ENCODE results near the gene TMC3. TPM values are rescaled to one million over a fixed set of nuclear protein-coding genes. Genes with fewer than 3 reads are reported as not detected.

TMC3 gene
- total and polyA plus RNA-seq, 10 of the 15 experiments (the other 5 are each of a cell fraction or from before 2014, with no cell fraction given) = 0.03 to 0.04 (median 0.04) TPM; not detected in 7

DNA sequence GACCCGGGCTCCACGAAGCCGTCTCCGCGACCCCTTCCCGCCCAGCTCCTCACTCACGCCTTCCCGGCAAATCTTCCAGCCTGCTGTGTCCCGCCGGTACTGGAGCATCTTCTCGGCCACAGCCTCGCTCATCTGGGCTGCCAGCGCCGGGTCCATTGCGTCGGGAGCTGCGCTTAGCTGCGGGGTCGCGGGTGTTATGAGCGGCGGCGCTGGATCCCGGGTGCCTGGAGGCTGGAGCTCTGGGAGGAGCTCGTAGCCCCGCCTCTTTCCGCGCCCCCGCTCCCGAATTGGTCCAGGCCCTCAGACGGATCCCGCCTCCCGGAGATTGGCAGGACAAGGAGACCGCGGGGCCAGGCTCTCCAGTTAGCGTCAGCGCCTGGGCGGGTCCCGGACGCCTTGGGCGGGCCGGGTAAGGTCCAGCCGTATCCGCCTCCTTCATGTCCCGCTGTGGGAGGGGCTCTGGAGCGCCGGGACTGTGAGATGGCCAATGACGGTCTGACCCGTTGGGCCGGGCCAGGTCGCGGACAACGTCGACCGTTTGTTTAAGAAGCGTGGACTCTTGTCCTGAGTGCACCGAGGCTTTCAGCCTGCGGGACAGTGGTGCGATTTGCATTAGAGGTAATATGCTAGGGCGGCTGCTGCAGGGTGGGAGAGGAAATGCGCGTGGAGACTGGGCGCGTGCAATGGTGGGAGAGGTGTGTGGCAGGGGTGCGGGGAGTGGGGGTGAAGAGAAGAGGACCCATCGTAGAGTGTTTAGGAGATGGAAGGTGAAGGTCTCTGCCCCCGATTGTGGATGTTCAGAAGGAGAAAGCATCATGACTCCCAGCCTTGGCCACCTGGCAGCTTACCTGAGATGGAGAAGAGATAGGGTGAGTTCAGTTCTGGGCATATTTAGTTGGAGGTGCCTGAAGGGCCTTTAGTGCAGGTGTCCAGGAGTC lies 49.8 kb downstream of the TMC3 start, which contains the start of gene STARD5 (continued):
- TF ChIP-seq, protein P1, sequence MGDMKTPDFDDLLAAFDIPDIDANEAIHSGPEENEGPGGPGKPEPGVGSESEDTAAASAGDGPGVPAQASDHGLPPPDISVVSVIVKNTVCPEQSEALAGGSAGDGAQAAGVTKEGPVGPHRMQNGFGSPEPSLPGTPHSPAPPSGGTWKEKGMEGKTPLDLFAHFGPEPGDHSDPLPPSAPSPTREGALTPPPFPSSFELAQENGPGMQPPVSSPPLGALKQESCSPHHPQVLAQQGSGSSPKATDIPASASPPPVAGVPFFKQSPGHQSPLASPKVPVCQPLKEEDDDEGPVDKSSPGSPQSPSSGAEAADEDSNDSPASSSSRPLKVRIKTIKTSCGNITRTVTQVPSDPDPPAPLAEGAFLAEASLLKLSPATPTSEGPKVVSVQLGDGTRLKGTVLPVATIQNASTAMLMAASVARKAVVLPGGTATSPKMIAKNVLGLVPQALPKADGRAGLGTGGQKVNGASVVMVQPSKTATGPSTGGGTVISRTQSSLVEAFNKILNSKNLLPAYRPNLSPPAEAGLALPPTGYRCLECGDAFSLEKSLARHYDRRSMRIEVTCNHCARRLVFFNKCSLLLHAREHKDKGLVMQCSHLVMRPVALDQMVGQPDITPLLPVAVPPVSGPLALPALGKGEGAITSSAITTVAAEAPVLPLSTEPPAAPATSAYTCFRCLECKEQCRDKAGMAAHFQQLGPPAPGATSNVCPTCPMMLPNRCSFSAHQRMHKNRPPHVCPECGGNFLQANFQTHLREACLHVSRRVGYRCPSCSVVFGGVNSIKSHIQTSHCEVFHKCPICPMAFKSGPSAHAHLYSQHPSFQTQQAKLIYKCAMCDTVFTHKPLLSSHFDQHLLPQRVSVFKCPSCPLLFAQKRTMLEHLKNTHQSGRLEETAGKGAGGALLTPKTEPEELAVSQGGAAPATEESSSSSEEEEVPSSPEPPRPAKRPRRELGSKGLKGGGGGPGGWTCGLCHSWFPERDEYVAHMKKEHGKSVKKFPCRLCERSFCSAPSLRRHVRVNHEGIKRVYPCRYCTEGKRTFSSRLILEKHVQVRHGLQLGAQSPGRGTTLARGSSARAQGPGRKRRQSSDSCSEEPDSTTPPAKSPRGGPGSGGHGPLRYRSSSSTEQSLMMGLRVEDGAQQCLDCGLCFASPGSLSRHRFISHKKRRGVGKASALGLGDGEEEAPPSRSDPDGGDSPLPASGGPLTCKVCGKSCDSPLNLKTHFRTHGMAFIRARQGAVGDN (IDR thresholded peaks at IDR 0.05) = no peak
- TF ChIP-seq ZNF274 (IDR thresholded peaks at IDR 0.05; ENCODE audit: insufficient read depth, insufficient read length) = no peak
- TF ChIP-seq, protein P2, sequence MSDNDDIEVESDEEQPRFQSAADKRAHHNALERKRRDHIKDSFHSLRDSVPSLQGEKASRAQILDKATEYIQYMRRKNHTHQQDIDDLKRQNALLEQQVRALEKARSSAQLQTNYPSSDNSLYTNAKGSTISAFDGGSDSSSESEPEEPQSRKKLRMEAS (IDR thresholded peaks at IDR 0.05; ENCODE audit: low read depth, low read length) = no peak
- no peak for TF ChIP-seq LARP7 (IDR thresholded peaks at IDR 0.05)
- TF ChIP-seq, protein P3, sequence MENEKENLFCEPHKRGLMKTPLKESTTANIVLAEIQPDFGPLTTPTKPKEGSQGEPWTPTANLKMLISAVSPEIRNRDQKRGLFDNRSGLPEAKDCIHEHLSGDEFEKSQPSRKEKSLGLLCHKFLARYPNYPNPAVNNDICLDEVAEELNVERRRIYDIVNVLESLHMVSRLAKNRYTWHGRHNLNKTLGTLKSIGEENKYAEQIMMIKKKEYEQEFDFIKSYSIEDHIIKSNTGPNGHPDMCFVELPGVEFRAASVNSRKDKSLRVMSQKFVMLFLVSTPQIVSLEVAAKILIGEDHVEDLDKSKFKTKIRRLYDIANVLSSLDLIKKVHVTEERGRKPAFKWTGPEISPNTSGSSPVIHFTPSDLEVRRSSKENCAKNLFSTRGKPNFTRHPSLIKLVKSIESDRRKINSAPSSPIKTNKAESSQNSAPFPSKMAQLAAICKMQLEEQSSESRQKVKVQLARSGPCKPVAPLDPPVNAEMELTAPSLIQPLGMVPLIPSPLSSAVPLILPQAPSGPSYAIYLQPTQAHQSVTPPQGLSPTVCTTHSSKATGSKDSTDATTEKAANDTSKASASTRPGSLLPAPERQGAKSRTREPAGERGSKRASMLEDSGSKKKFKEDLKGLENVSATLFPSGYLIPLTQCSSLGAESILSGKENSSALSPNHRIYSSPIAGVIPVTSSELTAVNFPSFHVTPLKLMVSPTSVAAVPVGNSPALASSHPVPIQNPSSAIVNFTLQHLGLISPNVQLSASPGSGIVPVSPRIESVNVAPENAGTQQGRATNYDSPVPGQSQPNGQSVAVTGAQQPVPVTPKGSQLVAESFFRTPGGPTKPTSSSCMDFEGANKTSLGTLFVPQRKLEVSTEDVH (IDR thresholded peaks at IDR 0.05; ENCODE audit: low read depth, partially characterized antibody) = no peak
- TF ChIP-seq, protein P4, sequence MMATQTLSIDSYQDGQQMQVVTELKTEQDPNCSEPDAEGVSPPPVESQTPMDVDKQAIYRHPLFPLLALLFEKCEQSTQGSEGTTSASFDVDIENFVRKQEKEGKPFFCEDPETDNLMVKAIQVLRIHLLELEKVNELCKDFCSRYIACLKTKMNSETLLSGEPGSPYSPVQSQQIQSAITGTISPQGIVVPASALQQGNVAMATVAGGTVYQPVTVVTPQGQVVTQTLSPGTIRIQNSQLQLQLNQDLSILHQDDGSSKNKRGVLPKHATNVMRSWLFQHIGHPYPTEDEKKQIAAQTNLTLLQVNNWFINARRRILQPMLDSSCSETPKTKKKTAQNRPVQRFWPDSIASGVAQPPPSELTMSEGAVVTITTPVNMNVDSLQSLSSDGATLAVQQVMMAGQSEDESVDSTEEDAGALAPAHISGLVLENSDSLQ (IDR thresholded peaks at IDR 0.05) = peak; percentile 98
- TF ChIP-seq, protein P5, sequence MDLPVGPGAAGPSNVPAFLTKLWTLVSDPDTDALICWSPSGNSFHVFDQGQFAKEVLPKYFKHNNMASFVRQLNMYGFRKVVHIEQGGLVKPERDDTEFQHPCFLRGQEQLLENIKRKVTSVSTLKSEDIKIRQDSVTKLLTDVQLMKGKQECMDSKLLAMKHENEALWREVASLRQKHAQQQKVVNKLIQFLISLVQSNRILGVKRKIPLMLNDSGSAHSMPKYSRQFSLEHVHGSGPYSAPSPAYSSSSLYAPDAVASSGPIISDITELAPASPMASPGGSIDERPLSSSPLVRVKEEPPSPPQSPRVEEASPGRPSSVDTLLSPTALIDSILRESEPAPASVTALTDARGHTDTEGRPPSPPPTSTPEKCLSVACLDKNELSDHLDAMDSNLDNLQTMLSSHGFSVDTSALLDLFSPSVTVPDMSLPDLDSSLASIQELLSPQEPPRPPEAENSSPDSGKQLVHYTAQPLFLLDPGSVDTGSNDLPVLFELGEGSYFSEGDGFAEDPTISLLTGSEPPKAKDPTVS (IDR thresholded peaks at IDR 0.05; ENCODE audit: low read depth, low read length) = no peak
- no peak for TF ChIP-seq HCFC1 (IDR thresholded peaks at IDR 0.05; ENCODE audit: low read length)
- TF ChIP-seq, protein P6, sequence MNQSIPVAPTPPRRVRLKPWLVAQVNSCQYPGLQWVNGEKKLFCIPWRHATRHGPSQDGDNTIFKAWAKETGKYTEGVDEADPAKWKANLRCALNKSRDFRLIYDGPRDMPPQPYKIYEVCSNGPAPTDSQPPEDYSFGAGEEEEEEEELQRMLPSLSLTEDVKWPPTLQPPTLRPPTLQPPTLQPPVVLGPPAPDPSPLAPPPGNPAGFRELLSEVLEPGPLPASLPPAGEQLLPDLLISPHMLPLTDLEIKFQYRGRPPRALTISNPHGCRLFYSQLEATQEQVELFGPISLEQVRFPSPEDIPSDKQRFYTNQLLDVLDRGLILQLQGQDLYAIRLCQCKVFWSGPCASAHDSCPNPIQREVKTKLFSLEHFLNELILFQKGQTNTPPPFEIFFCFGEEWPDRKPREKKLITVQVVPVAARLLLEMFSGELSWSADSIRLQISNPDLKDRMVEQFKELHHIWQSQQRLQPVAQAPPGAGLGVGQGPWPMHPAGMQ (IDR thresholded peaks at IDR 0.05; ENCODE audit: borderline replicate concordance) = no peak
- peak; percentile 64 for TF ChIP-seq RB1 (IDR thresholded peaks at IDR 0.05; ENCODE audit: borderline replicate concordance)
- TF ChIP-seq SREBF2 (IDR thresholded peaks at IDR 0.05; ENCODE audit: low read length) = no peak
- TF ChIP-seq RBBP5 (conservative IDR thresholded peaks at IDR 0.05) = no peak
- TF ChIP-seq BHLHE40 (IDR thresholded peaks at IDR 0.05; ENCODE audit: borderline replicate concordance in 1 of 2, low read depth in 2 of 2, low read length in 1 of 2) = peak in 1 of 2 experiments; percentile 39; a peak in 1 of 4 replicates
- no peak for TF ChIP-seq FOXK2 (IDR thresholded peaks at IDR 0.05)
- no peak for TF ChIP-seq ZNF384 (IDR thresholded peaks at IDR 0.05; ENCODE audit: borderline replicate concordance, low read depth, low read length)
- peak; percentile 95 for TF ChIP-seq POLR2A (IDR thresholded peaks at IDR 0.05; ENCODE audit: low read depth, low read length)
- TF ChIP-seq CBFB (IDR thresholded peaks at IDR 0.05; ENCODE audit: low read depth) = no peak
- TF ChIP-seq NBN (IDR thresholded peaks at IDR 0.05) = 0 out of 2 replicates have a peak, but pooled peaks have one; percentile 21
- TF ChIP-seq STAT3 (IDR thresholded peaks at IDR 0.05; ENCODE audit: low read depth, low read length) = no peak
